Activated CD4-positive, alpha-beta T cell treated with anti-CD3 and anti-CD28 coated beads for 4 hours (primary cell): Measurements from ENCODE around the gene ATG2A.

Source experiments
- DNase-seq, 2 donors: peaks; one replicate each; pipeline ENCODE4 v3.0.0-alpha.2; 2020

Gene ATG2A

DNA sequence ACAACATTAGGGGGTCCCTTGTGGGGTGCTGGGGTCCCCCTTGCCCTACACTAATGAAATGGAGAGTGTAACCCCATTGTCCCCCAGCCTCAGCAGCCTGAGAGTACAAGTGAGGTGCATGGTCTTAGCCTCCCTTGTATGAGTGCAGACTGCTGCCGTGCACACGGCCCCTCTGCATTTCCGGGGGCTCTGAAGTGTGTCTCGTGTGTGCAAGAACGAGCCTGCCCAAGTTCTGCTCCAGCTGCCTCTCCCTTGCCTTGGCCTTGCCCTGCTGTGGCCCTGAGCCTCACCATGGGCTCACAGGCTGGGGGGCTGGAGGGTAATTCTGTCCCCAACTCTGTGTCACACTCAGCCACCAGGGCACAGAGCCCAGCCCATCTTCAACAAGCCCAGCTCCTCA is 33.4 kb downstream of the ATG2A start:
- DNase-seq, result no peak

DNA sequence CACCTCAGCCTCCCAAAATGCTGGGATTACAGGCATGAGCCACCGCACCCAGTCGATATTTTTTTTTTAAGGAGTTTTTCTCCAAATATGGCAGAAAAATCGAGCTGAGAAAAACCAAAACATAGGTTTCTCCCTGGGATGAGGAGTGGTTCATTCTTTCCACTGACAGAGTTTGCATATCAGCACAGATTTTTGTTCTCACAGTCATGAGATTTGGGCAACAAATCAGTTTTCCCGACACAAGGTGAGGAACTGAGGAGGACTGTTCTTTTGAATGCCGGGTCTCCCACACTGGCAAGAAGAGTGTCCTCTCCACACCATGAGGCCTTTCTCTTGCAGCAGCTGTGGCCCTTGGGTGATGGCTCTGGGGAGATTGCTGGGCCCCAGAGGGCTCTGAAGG is 34.8 kb downstream of the ATG2A start:
- DNase-seq, result no peak

DNA sequence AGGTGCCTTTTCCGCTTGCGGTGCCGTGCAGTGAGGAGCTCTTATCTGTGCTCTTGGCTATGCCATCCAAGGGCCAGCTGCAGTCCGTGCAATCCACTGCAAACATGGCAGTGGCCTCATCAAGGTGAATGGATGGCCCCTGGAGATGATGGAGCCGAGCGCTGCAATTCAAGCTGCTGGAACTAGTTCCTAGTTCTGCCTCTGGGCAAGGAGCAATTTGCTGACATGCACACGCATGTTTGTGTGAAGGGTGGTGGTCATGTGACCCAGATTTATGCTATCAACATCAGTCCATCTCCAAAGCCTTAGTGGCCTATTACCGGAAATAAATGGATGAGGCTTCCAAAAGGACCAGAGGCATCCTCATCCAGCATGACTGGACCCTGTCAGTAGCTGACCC is 35.5 kb downstream of the ATG2A start:
- DNase-seq, result no peak

DNA sequence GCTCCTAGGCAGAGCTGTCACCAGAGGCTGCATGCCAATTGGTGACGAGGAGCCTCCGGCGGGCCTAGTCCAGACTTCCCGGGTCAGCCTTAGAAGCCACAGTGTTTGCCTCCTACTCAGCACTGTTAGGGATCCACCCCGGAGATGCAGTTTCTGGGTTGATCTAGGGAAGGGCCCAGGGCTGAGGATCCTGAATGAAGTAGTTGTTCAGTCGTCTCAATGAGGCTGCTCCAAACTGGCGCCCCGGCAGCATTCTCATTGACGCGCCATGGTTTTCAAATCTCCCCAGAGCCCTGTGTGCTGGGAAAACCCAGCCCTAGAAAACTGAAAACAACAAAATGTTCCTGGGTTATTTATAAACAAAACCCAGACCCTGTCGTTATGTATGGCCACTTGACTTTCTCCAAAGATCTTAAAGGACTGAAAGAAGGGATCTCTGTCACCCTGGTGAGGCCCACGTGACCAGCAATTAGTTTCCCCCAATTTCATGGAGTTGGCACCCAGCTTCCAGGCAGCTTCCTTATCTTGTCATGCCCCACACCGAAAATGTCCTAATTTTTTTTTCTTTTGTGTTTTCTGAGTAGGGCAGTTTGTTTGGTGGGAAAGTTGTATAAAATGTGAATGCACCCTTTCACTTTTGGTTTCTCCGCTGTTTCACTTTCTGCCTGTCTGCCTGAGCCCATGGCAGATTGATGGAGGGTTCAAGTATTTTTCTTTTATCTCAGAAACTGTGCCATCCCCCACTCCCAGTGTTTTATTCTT is 36.6 kb downstream of the ATG2A start:
- peak in 1 of 2 donors; percentile 32 for DNase-seq

DNA sequence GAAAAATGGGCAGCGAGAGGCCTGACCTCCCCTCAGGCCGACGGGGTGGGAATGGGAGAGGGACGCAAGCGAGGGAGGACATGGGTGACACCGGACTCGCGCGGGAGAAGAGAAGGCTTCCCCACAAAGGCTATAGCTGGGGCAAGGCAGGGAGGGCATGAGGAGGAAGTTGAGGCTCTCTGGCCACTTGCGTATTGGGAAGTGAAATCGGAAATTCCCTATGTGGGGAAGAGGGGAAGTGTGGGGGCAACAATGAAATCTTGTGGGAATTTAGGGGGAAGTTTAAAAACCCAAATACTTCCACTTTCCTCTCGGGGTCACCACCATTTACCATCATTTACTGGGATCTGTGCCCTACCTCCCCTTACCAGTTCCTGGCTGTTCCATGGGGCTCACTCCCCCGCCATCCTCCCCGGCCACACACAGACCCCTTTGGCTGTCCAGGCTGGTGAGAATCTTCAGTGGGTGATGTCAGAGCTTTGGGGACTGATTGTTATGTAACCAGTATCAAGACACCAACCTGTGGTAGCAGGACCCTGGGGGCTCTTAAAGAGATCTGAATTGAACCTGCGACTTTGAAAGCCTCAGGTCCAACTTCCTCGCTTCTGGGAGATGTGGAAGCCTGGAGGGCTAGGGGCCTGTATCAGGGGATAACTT is 37.6 kb downstream of the ATG2A start:
- DNase-seq, result no peak

DNA sequence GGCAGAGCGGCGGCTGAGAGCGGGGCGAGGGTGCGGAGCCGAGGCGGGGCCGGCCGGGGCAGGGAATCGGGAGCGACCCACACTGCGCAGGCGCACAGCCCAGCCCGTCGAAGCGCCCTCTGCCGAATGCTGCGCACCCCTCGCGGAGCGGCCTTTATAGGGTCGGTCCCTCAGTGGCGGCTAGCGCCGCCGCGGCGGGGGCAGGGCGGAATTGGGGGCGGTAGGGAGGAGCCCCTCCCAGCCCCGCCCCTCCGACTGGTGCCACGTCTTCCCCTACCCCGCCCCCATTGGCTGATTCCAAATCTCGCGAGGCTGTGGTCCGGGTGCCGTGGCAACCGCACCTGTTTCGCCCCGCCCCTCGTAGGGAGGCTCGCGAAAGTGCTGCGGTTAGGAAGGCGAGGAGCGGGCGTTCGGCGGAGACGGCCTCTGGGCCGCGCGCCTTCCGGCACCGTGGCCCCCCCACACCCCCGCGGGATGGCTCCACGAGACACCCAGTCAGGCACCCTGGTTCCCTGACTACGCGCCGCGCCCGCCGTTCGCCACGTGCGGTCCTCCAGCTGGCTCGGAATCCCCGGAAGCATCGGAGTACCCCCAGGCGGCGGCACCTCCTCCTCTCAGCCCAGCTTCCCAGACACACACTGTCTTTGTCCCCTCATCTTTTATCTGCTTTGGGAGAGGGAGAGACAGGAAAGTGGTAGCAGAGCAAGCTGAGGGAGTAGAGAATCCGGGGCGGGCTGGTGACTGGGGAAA is 38.3 kb downstream of the ATG2A start, which contains the start of gene EHD1:
Gene EHD1, minus strand, starts transcription at position 128 of the 750 bp plus-strand sequence. CDS start 157 bp downstream, outside the sequence.
- DNase-seq, result peak; percentile 100

DNA sequence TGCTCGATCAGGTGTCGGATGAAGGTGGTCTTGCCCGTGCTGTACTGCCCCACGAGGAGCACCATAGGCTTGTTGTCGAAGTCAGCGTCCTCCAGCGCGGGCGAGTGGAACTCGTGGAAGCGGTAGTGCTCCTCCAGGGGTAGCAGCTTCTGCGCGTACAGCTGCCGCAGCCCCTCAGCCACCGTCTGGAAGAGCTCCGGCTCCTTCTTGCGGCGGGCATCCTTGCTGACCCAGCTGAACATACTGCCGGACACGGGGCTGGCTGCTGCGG is 38.9 kb downstream of the ATG2A start:
- peak in 1 of 2 donors; percentile 48 for DNase-seq

DNA sequence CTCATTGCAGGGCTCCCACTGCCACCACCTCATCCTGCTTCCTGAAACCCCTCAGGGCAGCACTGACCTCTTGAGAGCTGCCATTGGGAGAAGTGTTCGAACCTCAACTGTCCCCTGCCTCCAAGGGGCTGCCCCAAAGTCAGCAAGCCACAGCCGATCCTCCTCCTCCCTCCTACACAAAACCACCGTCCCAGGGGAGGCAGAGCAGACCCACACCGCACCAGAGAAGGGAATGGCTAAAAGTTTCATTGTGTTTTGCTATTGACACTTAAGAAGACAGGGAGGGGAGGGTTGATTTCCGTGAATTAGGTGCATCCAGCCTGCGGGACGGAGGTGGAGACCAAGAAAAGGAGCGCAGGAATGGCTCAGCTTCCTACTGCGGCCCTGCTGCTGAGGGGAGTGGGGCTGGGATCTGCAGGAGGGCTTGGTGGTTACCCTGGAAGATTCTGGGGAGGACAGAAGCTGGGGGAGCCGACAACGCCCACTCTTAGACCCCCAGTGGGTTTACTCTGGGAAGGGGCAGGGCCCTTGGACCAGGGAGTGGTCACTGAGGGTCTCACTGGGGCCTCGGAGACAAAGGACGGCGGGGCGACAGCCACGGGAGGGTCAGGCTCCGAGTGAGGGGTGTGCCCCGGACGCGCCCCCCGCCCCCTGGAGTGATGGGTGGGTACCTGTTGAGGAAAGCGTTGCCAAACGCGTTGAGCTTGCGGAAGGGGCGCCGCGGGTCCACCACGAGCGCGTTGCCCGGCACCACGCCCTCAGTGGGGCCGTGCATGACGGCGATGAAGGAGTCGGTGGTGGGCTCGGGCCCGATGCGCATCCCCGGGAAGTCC is 39.4 kb downstream of the ATG2A start:
- DNase-seq, result peak in 1 of 2 donors; percentile 45

DNA sequence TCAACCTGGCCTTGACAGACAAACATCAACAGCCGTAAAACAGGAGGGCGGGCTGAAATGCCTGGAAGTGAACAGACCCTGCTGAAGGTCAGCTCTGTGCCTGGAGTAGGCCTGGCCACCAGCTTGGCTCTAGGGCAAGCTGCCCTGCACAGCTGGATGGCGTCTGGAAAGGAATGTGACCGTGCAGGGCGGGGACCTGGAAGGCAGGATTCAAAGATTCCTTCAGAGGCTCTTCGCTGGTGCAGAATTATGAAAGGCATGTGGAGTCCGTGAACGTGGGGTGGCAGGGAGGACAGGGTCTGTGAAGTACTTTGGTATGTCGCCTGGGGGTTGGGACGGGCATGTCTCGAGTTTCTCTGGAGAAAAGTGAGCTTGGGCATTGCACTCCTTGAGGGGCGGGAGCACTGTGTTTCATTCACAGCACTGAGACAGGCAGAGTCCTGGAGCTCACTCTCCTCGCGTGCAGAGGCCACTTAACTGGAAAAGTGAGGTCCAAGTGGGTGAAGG is 40.1 kb downstream of the ATG2A start:
- DNase-seq, result no peak

DNA sequence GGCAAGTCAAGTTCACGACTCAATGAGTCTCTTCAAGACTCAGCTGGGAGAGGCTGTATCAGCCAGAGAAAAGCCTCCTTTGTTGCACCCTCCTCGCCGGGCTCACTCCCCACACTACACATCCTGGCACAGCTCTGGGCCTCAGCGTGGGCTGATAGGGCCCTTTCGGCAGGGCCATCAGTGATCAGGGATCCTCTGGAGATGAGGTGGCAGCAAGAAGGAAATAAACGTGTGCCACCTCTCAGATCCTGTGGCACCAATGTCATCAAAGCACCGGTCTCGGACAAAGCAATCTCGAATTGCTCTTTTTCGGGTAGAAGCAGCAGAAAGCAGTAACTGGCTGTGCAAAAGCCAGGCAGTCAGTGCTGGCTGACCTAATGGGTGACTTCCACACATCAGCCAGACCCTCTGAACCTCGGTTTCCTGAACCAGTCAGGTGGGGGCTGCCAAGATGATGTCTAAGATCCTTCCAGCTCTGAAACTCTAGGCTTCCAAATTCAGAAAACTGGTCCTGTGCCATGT is 40.7 kb downstream of the ATG2A start:
- DNase-seq, result no peak

DNA sequence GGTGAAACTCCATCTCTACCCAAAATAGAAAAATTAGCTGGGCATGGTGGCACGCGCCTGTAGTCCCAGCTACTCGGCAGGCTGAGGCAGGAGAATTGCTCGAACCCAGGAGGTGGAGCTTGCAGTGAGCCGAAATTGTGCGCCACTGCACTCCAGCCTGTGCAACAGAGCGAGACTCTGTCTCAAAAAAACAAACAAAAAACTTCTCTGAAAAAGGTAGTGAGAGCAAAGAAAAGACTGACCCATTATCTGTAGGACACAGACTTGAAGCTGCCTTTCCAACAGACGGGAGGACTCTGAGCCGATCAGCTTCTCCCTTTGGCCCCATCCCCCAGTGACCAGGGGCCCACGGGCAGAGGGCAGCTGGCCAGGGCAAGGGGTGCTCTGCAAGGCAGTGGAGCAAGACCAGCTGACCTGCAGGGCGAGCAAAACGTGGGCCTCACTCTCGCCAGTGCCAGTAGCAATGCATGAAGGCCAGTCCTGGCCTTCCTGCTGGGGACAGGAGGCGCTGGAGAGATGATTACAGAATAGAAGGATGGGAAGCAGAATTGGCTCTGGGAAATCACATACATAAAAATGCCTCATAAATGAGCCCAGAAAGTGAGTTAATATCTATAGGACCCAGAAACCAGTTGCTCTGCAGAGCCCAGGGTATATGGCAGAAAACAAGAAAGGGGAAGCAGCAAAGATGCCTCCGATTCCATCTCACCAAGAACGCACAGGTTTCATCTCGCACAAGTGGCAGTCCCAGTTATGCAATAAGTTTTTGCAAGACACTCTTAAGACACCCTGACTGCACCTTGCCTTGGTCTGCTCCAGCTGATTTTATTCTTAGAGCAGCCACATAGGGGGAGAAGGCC is 41.4 kb downstream of the ATG2A start:
- no peak for DNase-seq

DNA sequence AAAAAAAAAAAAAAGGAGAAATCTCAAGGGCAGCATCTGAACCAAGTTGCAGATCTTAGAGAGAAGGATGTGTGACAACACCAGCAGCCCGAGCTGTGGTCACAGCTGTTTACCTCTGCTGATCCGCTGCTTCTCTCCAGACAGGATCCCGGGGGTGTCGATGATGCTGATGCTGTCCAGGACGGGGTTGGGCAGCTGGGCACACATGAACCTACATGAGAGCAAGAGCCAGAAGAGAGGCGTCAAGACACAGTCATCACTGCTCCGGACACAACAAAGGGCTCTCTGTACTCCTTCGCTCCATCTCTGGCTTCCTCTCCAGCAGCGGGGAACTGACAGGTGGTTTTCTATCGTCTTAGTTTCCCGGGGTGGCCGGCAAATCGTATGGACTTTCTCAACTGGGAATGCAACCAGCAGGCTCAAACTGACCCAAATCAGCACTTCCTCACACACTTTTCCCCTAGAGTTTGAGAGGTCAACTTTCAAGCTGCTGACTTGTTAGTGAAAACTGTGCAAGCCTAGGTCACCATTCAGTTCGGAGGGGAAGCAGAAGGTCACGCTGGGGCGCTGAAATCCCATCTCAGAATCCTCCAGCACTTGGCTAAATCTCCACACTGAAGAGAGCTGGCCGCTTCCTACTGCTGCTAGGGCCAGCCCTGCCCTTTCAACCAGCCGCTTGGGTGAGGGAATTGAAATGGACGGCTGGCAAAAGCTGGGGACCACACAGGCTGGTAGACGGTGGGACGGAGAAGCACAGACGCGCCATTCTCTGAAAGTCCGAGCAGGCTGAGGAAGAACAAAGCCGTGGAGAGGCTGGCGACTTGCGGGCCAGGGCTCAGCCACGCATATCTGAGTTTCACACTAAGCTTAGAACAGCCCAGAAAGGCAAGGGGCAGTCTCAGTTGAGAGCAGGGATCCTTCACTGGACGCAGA is 42.4 kb downstream of the ATG2A start:
- no peak for DNase-seq

DNA sequence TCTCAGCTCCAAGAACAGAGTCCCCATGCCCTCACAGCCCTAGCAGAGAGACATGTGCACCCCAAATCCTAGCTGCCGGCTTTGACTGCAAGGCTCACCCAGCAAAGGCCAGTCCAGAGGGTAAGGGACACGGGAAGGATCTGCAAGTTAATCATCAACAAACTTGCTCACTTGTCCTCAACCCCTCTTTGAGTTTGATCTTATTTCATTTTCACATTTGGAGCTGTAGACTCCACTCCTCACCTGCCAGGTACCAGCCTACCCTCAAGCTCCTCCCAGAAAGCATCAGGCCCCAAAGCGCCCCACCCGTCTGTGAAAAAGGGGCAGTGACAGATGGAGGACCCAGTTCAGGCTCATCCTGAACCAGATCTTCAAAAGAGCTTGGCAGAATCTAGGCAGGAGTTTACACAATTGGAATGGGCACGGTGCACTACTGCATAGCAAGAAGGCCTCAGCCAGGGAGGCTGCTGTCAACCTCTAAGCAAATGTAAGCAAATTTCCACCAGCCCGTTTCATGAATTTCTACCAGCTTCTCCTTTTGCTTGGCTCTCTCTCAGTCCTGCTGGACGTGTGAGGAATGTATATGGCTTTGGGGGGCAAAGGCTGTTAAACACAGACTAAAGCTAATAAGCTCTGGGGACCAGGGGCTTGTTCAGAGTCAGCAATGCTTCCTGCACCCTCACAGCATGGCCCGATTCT is 44.1 kb downstream of the ATG2A start:
- no peak for DNase-seq

DNA sequence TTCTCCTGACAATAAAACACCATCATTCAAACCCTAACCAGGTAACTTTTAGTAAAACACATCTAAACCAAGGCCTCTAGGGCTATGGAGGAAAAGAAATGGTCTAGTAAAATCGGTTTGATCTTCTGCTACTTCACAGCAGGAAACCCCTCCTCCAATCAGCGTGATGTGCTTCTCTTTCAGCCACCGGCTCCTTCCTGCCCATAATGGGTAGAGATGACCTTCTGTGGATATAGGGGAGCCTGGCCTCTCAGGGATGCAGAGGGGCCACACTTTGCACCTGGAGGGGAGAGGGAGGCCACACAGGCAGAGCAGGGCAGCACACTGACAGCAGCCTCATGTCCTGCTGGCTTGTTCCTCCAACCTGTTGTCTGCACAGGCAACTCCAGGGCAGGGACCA is 45.5 kb downstream of the ATG2A start:
- no peak for DNase-seq

DNA sequence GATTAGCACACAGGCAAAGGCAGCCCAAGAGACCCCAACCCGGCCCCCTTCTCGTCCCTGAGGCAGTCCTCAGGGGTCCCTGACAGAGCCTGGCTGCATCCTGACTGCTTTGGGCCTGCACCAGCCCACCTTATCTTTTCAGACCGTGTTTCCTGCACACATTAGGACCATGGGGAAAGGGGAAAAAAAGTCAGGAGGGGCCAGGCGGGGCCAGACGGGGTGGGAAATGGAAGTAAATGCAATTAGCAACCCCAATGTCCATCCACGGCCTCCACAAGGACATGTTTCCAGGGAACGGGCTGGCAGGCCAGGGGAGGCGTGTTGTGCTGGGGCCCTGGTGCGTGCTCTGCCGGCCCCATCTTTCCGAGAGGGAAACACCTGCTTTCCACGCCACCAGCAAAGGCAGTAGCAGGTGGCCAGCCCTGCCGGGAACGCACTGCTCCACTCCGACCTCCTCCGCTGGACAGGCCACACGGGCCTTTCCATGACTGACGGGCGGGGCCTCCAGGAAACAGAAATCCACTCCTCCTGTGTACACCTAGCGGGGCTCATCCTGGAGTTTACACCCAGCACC is 46.0 kb downstream of the ATG2A start:
- no peak for DNase-seq

DNA sequence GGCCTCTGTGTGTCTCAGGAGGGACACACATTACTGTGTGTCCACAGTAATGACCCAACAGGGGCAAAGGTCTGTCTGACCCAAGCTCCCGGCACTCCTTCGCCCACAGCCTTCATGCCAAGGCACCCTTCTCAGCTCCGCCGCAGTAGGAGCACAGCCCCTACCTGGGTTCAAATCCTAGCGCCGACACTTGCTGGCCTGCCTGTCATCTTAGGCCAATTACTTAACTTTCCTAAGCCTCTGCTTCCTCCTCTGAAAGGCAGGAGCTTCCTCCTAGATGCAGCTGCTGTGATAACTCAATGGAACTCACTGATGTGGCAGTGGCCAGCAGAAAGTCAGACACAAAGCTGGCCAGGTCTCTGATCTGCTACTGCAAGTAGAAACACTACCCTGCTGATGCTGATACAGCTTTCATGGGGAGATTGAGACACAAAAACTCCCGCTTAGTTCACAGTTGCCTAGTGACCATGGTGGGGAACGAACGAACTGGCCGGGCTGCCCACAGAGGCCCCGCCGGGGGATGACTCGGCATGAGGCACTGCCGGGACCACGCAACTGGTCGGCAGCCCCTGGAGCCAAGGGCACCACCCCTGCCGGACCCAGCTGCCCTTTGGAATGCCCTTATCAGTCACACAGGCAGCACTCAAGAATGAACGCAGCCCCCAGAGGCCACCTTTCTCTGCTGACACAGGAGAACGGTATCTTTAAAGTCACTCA is 46.7 kb downstream of the ATG2A start:
- DNase-seq, result no peak

DNA sequence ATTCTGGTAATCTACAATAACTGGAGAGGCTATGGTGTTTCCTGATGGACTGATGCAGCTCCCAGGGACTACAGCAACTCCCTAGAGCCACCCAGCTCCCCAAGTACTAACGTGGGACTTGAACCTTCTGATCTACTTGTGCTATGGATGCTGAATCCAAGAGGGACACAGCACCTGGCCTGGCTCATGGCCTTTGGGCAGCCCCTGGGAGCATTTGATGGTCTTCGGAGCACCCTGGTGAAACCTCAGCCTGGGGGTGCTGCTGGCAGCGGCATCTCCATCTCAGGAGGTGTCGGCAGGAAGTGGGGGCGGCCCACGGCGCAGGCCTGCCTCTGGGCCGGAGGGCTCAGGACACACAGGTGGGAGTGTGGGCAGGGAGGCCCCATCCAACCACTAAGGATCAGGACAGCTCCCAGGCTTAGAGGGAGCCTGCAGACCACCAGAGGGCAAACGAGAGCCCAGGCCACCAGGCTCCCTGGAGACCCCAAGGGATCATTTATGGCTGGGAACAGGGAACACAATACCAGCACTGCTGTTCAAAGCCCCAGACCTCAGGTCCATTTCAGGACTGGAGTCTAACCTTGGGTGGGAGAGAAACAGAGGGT is 47.3 kb downstream of the ATG2A start:
- no peak for DNase-seq

DNA sequence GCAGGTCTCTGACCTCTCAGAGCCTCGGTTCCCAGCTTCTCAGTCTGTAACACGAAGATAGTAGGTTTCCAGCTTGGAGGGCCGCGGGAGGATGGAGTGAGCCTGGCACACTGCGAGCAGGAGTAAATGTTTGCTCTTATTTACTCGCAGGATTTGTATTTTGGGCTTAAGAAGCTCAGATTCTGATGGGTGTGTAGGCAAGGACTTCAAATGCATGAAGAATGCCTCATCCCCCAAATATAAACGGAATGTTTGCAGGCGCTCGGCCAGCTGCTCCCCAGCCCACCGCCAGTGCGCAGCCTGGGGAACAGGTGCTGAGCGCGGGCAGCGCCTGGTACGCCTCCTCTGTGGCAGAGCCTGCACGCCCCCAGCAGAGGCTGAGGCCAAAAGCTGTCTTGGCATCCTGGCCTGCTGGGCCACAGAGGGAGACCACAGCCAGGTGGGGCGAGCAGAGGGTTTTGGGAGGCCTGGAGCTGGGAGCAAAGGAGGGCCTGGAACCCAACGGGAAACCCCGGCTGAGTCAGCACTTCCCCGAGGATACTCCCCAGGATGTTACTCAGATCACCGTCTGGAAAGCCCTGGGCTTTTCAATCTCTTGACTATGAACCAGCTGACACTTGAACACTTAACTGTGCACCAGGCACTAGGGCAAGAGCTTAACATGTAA is 48.0 kb downstream of the ATG2A start:
- DNase-seq, result no peak
